Hepatocyte (in vitro differentiated cells): ENCODE measurements around the gene GFOD1. TPM values are rescaled to one million over a fixed set of nuclear protein-coding genes. Genes with fewer than 3 reads are reported as not detected.
A peak's percentile ranks its signal among the peaks of the same experiment; 100 is the strongest.

ENCODE experiments used
- DNase-seq: peaks from one replicate; pipeline ENCODE4 v3.0.0-alpha.2; 2016; ENCODE audit warnings: low spot score
- H2AFZ ChIP-seq: fragments of 200-600 bp; sonication (generic); 2 replicates; pipeline ENCODE4 v1.6.0; 2016; ENCODE audit warnings: antibody characterized with exemption, mild to moderate bottlenecking
- H3K27ac ChIP-seq: fragments of 200-600 bp; sonication (generic); 2 replicates; pipeline ENCODE4 v1.5.1; 2016; ENCODE audit warnings: mild to moderate bottlenecking
- H3K27me3 ChIP-seq: fragments of 200-600 bp; sonication (generic); 2 replicates; pipeline ENCODE4 v1.6.1; 2016
- H3K36me3 ChIP-seq: fragments of 200-600 bp; sonication (generic); replicated peaks from 2 replicates; pipeline ENCODE4 v1.5.1; 2016; ENCODE audit warnings: low read depth; ENCODE audit not compliant: insufficient read depth
- H3K4me1 ChIP-seq: fragments of 200-600 bp; sonication (generic); 2 replicates; pipeline ENCODE4 v1.5.1; 2016; ENCODE audit warnings: mild to moderate bottlenecking, moderate library complexity; ENCODE audit not compliant: insufficient read depth
- H3K4me2 ChIP-seq: fragments of 200-600 bp; sonication (generic); 2 replicates; pipeline ENCODE4 v1.6.0; 2016
- H3K4me3 ChIP-seq: fragments of 200-600 bp; sonication (generic); 2 replicates; pipeline ENCODE4 v1.5.1; 2016; ENCODE audit warnings: mild to moderate bottlenecking
- H3K79me2 ChIP-seq: fragments of 200-600 bp; sonication (generic); 2 replicates; pipeline ENCODE4 v1.6.0; 2017; ENCODE audit warnings: mild to moderate bottlenecking
- H3K9me2 ChIP-seq: fragments of 200-600 bp; sonication (generic); replicated peaks from 2 replicates; pipeline ENCODE4 v1.6.0; 2017; ENCODE audit warnings: mild to moderate bottlenecking; ENCODE audit not compliant: insufficient read depth
- H3K9me3 ChIP-seq: fragments of 200-600 bp; sonication (generic); 2 replicates; pipeline ENCODE4 v1.5.1; 2016; ENCODE audit warnings: low read depth, mild to moderate bottlenecking
- H4K20me1 ChIP-seq: fragments of 200-600 bp; sonication (generic); 2 replicates; pipeline ENCODE4 v1.6.0; 2016; ENCODE audit warnings: mild to moderate bottlenecking; ENCODE audit not compliant: insufficient read depth, poor library complexity, severe bottlenecking
- CTCF ChIP-seq: fragments of 200-600 bp; sonication (generic); IDR thresholded peaks from 2 replicates; pipeline ENCODE4 v1.5.1; 2016; ENCODE audit warnings: antibody characterized with exemption, mild to moderate bottlenecking; ENCODE audit not compliant: poor library complexity
- EZH2 ChIP-seq: fragments of 200-600 bp; sonication (generic); IDR thresholded peaks from 2 replicates; pipeline ENCODE4 v1.6.1; 2016; ENCODE audit warnings: antibody characterized with exemption, mild to moderate bottlenecking, borderline replicate concordance
- EZH2phosphoT487 ChIP-seq: fragments of 200-600 bp; sonication (generic); IDR thresholded peaks from one replicate; pipeline ENCODE4 v1.6.1; 2018; ENCODE audit warnings: antibody characterized with exemption, mild to moderate bottlenecking, low read depth, moderate library complexity; ENCODE audit not compliant: unreplicated experiment, severe bottlenecking
- WGBS: methylation state at CpG from one replicate; pipeline ENCODE4 v1.1.6; 2016; ENCODE audit warnings: low lambda C conversion rate; ENCODE audit errors: missing lambda C conversion rate; 5-methylcytosine and 5-hydroxymethylcytosine counted together
- polyA plus RNA-seq: library from polyadenylated mRNA; unstranded; fragments of >200 nt; fragmentation: Nextera tagmentation; extraction: Ambion mirVana; gene quantifications from 2 replicates; pipeline ENCODE4 v1.2.1, GENCODE V29; 2016
- total RNA-seq: library from RNA; depleted of rRNA; stranded (reverse); fragments of >200 nt; gene quantifications from 2 replicates; pipeline ENCODE4 v1.2.3, GENCODE V29; 2014

Gene GFOD1
- total and polyA plus RNA-seq, 2 experiments from 2014 or later, result 2.8 to 3.5 TPM

GRCh38 chr6:13508711-13509705 lies 21.6 kb upstream of the GFOD1 start:
- Histone ChIP-seq H3K79me2 (no peaks in the 10 kb centered on the region), H3K27ac (no peak overlapping the region), H3K9me3 (no peaks in the 10 kb centered on the region), H4K20me1 (no peaks in the 10 kb centered on the region), H3K4me2 (peak overlapping the region; percentile 38), H3K4me3 (no peak overlapping the region), H2AFZ (no peak overlapping the region), H3K36me3 (no peaks in the 10 kb centered on the region), H3K4me1 (no peaks in the 10 kb centered on the region), H3K27me3 (no peaks in the 10 kb centered on the region), H3K9me2 (no peaks in the 10 kb centered on the region)
- no peak for DNase-seq
- TF ChIP-seq CTCF, result no peak
- TF ChIP-seq EZH2, result no peak
- TF ChIP-seq EZH2phosphoT487, result no peak
- WGBS, result 63% methylated on average over 13 of the region's 13 CpGs

- H3K4me3 ChIP-seq, result no peak overlapping the region
- no peak for TF ChIP-seq CTCF
- TF ChIP-seq EZH2phosphoT487, result no peak
- TF ChIP-seq EZH2, result no peak
Observed at GRCh38 chr6:13507306-13507860, 20.0 kb upstream of the GFOD1 start.

GRCh38 chr6:13505345-13505734 lies 17.9 kb upstream of the GFOD1 start:
- H3K4me2 ChIP-seq, result no peak overlapping the region
- WGBS, result 94% methylated on average over 7 of the region's 7 CpGs
- no peaks in the 10 kb centered on the region for H3K36me3 ChIP-seq

More at GRCh38 chr6:13507306-13507860, 20.0 kb upstream of the GFOD1 start:
- H3K36me3 ChIP-seq, result no peaks in the 10 kb centered on the region
- H3K27ac ChIP-seq, result no peak overlapping the region
- no peak for DNase-seq
- H3K27me3 ChIP-seq, result no peaks in the 10 kb centered on the region
- H3K4me2 ChIP-seq, result no peak overlapping the region
- WGBS, result 88% methylated on average over 3 of the region's 3 CpGs
- no peaks in the 10 kb centered on the region for H3K9me2 ChIP-seq
- no peaks in the 10 kb centered on the region for H4K20me1 ChIP-seq
- no peaks in the 10 kb centered on the region for H3K4me1 ChIP-seq
- no peak overlapping the region for H2AFZ ChIP-seq
- no peaks in the 10 kb centered on the region for H3K79me2 ChIP-seq
- no peaks in the 10 kb centered on the region for H3K9me3 ChIP-seq

More at GRCh38 chr6:13505345-13505734, 17.9 kb upstream of the GFOD1 start:
- Histone ChIP-seq H3K4me3 (no peak overlapping the region), H3K4me1 (no peaks in the 10 kb centered on the region), H3K79me2 (no peaks in the 10 kb centered on the region), H3K9me3 (no peaks in the 10 kb centered on the region), H3K27me3 (no peaks in the 10 kb centered on the region), H3K27ac (no peak overlapping the region), H4K20me1 (no peaks in the 10 kb centered on the region), H3K9me2 (no peaks in the 10 kb centered on the region), H2AFZ (no peak overlapping the region)
- DNase-seq, result no peak
- TF ChIP-seq EZH2phosphoT487, result no peak
- no peak for TF ChIP-seq CTCF
- TF ChIP-seq EZH2, result no peak
